Right ventricle myocardium inferior (tissue), 1 donor: ENCODE measurements around the gene SAMD4B. TPM values are rescaled to one million over a fixed set of nuclear protein-coding genes. Genes with fewer than 3 reads are reported as not detected.

Source experiments
- ATAC-seq: fragments of 200-7000 bp; cut with Tn5 transposase; one replicate; pipeline ENCODE4 v1.9.1; 2020; ENCODE audit warnings: mild to moderate bottlenecking, moderate library complexity
- DNase-seq: peaks from one replicate; pipeline ENCODE4 v3.0.0; 2021; ENCODE audit errors: missing footprints
- intact Hi-C: fragments of 100-400 bp; cut with DNase I; formaldehyde crosslinking; loops from one replicate; pipeline ENCODE4 v1.11.0; 2022
- total RNA-seq: library from RNA; stranded (reverse); fragmentation: NEBNext Ultra II Directional; extraction: Animal tissue kit (Norgen Biotek cat#: 25700); gene quantifications from one replicate; pipeline ENCODE4 v1.2.1, GENCODE V29; 2021
- donor health status: DM: no; HTN: yes; CAD: no; lungs with severe emphysema.

The SAMD4B gene
- total RNA-seq, 1 donor from 2014 or later, result 40.6 TPM

DNA sequence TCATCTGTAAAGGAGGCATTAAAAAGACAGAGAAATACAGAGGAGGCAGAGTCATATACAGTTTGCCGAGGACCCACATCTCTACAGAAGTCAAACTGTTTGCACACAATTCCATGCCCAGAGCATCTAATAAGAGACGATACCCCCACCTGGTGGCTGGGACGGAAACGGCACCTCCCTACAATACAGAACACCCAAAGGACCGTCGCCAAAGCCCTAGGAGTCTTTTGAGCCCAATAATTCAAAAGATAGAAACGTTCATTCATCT lies 69.5 kb downstream of the SAMD4B start:
- ATAC-seq (peak; percentile 38), DNase-seq (peak; percentile 93)
- intact Hi-C loops, result loop anchor here (1.0 to 5.0 kb wide), 5 partner anchors 8 to 284 kb away; partner anchors contain the start of genes PAK4, RPS16 and SAMD4B

DNA sequence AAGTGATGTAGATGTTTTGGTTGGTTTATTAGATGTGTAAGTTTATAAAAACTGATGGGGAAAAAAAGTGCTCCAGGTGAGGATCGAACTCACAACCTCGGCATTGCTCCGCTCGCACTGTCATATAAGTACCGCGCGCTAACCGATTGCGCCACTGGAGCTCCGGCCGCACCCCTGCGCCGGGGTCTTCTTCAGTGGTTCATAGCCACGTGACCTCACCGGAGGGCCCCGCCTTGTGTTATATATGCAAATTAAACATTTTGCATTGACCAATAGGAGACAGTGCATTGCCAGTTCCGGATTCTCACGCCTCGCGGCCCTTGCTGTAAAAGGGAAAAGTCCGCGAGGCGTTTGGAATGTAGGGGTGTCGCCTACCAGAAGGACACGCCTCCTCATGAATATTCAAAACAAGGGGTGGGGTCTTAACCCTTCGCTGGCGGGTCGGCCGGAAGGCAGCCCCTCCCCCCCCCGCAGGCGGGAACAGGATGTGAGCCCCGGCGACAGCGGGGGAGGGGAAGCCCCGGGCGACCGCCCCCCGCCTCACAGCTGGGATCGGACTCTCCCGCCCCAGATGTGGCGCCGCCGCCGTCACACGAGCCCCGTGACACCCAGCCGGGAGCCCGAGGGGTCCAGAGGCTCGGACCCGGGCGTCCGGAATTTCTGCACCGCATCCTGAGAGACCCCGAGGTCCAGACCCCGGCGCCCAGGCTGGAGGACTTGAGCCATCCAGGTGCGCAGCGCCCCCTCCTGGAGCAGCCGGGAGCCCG lies 70.1 kb downstream of the SAMD4B start, which contains the start of gene PLEKHG2:
TSS of gene PLEKHG2 (plus strand) at position 570 of the 767 bp plus-strand sequence. CDS start 1,418 bp downstream, outside the sequence.
- ATAC-seq, result peak; percentile 70
- intact Hi-C loops, result loop anchor here (1.0 to 5.0 kb wide), 4 partner anchors 9 to 285 kb away; partner anchors contain the start of genes PAK4, RPS16 and SAMD4B
- peak; percentile 98 for DNase-seq

- ATAC-seq, result no peak
- DNase-seq, result no peak
- intact Hi-C loops, result loop anchor here (1.0 to 5.0 kb wide), 4 partner anchors 10 to 286 kb away; partner anchors contain the start of genes PAK4, RPS16 and SAMD4B
Measured at GRCh38 chr19:39412867-39413271, 70.6 kb downstream of the SAMD4B start.

- DNase-seq (peak; percentile 87), ATAC-seq (no peak)
- intact Hi-C loops, result loop anchor here (2.0 to 5.0 kb wide), 3 partner anchors 21 to 286 kb away; partner anchors contain the start of genes PAK4, RPS16 and SAMD4B
Measured at GRCh38 chr19:39413272-39413910, 71.2 kb downstream of the SAMD4B start.

DNA sequence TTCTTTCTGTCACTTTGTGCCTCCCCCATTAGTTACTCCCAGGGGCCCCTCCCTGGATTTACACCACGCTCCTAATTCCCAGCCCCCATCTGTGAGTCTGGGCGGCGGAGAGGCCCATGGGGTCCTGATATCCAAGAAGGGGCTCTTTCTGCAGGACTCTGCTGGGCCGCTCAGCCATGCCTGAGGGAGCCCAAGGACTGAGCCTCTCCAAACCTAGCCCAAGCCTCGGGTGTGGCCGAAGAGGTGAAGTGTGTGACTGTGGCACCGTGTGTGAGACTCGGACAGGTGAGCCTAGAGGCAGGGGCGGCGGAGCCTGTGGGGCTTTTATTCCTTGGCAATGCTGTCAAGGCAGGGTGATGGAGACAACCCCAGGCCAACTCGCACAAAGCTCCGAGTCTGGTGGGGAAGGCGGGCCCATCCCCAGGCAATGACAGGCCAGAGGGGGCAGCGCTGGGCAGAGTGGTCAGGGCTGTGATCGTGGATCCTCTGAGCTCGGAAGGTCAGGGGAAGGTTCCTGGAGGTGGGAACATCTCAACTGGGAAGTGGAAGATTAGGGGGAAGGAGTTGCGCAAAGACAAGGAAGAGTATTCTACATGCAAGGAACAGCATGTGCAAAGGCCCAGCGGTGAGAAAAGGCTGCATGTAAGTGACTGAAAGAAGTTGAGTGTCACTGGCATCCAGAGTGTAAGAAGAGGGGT lies 71.8 kb downstream of the SAMD4B start:
- intact Hi-C loops, result loop anchor here (2.0 to 5.0 kb wide), 3 partner anchors 21 to 287 kb away; partner anchors contain the start of genes PAK4, RPS16 and SAMD4B
- peak; percentile 60 for DNase-seq

GRCh38 chr19:39415111-39416046 lies 73.2 kb downstream of the SAMD4B start:
- DNase-seq (peak; percentile 58), ATAC-seq (no peak)
- intact Hi-C loops, result no loop called here

More for the DNA sequence above, 71.8 kb downstream of the SAMD4B start:
- no peak for ATAC-seq

DNA sequence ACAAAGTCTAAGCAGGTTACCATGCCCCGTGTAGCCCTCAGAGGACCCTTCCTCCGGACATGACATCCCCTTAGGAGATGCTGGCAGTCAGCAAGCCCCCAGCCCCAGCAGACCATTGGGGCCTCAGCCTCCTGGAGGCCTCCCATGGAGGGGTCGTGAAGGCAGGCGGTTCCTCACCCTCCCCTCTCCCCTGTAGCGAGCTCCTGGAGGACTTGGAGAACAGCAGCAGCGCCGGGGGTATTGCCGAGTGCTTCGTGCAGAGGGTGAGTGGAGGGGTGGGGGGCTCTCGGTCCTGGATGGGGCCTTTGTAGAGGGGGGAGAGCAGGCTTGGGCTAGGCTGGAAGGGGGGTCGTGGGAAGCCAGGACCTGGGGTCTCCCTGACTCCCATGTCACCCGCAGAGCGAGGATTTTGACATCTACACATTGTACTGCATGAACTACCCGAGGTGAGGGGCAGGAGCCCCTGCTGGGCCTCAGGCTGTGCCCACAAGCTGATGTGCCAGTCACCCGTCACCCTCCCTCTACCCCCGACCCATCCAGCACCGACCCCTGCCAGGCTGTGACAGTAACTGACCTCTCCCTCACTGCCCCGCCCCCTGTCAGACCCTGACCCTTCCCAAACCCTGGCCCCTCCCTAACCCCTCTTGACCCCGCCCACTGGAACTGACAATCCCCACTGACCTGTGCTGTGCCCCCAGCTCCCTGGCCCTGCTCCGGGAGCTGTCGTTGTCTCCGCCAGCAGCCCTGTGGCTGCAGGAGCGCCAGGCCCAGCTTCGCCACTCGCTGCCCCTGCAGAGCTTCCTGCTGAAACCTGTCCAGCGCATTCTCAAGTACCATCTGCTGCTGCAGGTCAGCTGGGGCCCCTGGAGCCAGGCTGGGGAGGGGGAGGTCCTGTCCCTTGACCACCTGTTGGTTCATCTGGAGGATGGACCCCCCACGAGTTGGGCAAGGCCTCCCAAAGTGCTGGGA lies 74.2 kb downstream of the SAMD4B start:
- intact Hi-C loops, result no loop called here
- ATAC-seq (no peak), DNase-seq (peak; percentile 47)

DNA sequence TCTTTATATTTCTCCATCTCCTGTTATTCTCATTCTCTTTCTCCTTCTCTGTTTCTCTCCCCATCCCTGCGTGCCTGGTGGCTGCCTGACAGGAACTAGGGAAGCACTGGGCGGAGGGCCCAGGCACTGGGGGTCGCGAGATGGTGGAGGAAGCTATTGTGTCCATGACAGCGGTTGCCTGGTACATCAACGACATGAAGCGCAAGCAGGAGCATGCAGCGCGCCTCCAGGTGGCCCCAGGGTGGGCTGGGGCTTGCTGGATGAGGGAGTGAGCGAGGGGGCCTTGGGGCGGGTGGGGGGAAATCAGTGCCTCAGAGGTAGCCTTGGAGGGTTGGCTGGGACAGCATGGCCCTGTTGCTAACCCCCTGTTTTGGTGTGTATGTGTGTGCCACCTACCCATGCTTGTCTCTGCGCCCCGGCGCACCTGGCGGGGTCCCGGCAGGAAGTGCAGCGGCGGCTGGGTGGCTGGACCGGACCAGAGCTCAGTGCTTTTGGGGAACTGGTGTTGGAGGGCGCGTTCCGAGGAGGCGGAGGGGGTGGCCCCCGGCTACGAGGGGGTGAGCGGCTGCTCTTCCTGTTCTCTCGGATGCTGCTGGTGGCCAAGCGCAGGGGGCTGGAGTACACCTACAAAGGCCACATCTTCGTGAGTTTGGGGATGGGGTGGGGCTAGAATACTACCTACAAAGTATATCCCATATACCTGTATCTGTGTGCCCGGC lies 75.4 kb downstream of the SAMD4B start:
- intact Hi-C loops, result no loop called here
- DNase-seq (no peak), ATAC-seq (no peak)

DNA sequence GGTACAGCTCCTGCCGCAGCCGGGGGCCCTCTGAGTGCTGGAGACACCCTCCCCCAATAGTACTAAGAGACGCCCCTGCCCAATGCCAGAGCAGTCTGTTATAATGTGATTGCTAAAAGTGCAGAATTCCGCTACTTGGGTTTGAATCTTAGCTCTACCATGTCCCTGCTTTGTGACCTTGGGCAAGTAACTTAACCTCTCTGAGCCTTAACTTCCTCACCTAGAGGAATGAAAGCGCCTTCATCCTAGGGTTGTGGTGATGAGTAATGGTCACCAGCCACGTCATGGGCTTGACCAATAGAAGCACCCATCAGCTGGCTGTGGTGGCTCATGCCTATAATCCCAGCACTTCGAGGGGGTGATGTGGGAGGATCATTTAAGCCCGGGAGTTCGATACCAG lies 76.8 kb downstream of the SAMD4B start:
- no peak for DNase-seq
- intact Hi-C loops, result no loop called here

GRCh38 chr19:39420769-39421168 lies 78.5 kb downstream of the SAMD4B start:
- ATAC-seq, result no peak

More for the DNA sequence above, 76.8 kb downstream of the SAMD4B start:
- no peak for ATAC-seq

DNA sequence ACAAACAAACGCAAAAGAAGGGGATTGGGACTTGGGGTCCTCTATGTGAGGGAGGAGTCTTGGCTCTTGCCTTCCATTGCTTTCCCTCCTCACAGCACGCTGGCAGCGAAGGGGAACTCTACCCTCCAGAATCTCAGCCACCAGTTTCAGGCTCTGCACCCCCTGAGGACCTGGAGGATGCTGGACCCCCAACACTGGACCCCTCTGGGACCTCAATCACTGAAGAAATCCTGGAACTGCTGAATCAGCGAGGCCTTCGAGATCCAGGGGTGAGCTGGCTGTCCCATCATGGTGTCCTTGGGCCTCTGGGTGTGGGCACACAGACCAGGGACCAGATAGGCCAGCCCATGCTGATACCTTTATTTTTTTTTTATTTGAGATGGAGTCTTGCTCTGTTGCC lies 79.8 kb downstream of the SAMD4B start:
- intact Hi-C loops, result no loop called here
- ATAC-seq (no peak), DNase-seq (no peak)

More at GRCh38 chr19:39420769-39421168, 78.5 kb downstream of the SAMD4B start:
- peak; percentile 49 for DNase-seq
- intact Hi-C loops, result no loop called here

GRCh38 chr19:39423258-39424086 lies 81.3 kb downstream of the SAMD4B start:
- DNase-seq, result no peak
- no peak for ATAC-seq

DNA sequence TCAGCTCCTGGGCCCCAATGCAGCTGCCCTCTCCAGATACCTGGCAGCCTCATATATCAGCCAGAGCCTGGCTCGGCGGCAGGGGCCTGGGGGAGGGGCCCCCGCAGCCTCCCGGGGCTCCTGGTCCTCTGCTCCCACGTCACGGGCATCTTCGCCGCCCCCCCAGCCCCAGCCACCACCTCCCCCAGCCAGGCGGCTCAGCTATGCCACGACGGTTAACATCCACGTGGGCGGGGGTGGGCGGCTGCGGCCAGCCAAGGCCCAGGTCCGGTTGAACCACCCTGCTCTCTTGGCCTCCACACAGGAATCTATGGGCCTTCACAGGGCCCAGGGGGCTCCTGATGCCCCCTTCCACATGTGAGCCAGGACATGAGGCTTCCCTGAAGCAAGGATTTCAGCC lies 82.7 kb downstream of the SAMD4B start:
- no peak for ATAC-seq
- no peak for DNase-seq
- intact Hi-C loops, result no loop called here

More at GRCh38 chr19:39423258-39424086, 81.3 kb downstream of the SAMD4B start:
- intact Hi-C loops, result no loop called here

DNA sequence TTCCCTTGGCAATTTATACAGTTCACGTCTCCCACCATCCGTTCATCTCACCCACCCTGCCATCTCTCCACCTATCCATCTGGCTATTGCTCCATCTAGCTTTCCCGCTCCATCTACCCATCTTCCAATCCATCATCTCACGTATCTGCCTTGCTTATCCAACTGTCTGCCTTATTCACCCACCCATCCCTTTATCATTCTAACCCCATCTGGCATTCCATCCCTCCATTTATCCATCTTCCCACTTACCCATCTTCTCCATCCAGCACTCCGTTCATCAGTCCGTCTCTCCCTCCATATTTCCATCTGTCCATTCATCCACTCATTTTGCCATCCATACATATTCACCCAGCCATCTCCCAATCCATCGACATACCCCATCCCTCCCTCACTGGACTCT lies 83.5 kb downstream of the SAMD4B start:
- DNase-seq, result no peak
- no peak for ATAC-seq
- intact Hi-C loops, result no loop called here

DNA sequence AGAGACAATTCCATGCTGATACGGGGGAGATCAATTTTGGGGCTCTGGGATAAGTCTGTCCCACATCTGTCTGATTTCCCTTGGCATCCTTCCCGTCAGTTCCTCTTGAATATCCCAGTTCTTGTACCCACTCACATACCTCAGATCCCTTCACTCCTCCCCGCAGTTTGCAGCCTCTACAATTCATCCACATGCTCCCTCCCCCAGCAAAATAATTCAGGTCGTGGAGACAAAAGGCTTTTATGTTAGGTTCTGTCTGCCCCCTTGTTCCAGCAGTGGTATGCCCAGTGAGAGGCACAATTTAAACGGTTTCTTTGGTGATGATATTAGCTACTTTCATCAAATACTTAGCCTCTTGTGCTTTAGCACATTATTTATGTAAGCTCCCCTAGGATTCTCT lies 83.9 kb downstream of the SAMD4B start:
- intact Hi-C loops, result no loop called here
- DNase-seq, result no peak
- ATAC-seq, result no peak

DNA sequence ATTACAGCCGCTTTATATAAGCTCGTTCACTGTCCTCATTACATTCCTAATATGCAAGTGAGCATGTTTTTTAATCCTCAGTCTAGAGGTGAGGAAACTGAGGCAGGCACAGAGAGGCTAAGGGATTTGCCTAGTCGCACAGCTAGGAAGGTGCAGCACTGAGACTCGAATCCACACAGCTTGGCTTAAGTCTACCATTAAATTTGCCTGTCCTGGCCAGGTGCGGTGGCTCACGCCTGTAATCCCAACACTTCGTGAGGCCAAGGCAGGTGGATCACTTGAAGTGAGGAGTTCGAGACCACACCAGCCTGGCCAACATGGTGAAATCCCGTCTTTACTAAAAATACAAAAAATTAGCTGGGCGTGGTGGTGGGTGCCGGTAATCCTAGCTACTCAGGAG lies 85.5 kb downstream of the SAMD4B start:
- no peak for DNase-seq
- ATAC-seq, result no peak
- intact Hi-C loops, result no loop called here
